Lung (tissue), 12 donors: Measurements from ENCODE around the gene CHPF. TPM values are rescaled to one million over a fixed set of nuclear protein-coding genes. Genes with fewer than 3 reads are reported as not detected.

Experiments used
- ATAC-seq: fragments of 200-7000 bp; cut with Tn5 transposase; one replicate; pipeline ENCODE4 v1.9.1; 2020; ENCODE audit warnings: moderate number of reproducible peaks; ENCODE audit not compliant: insufficient read depth, low FRiP score
- DNase-seq, 3 donors: peaks; one replicate each; pipeline ENCODE4 v3.0.0-alpha.2; 2013 to 2017
- H3K27ac ChIP-seq, 2 donors: one replicate each; pipeline ENCODE4 v1.5.1; 2013; ENCODE audit warnings: mild to moderate bottlenecking in 2 of 2, moderate library complexity in 2 of 2, control low read depth in 1 of 2, inconsistent platforms in 1 of 2, low read depth in 1 of 2, low read length in 1 of 2
- H3K27me3 ChIP-seq, 3 donors: one replicate each; pipeline ENCODE4 v1.5.1; 2013; ENCODE audit warnings: low read length in 2 of 3; ENCODE audit not compliant: control insufficient read depth in 3 of 3, insufficient read depth in 3 of 3
- H3K36me3 ChIP-seq, 4 donors: one replicate each; pipeline ENCODE4 v1.5.1; 2013; ENCODE audit warnings: low read length in 4 of 4, mild to moderate bottlenecking in 1 of 4, moderate library complexity in 1 of 4; ENCODE audit not compliant: control insufficient read depth in 4 of 4, insufficient read depth in 4 of 4
- H3K4me1 ChIP-seq, 5 donors: one replicate each; pipeline ENCODE4 v1.5.1; 2013; ENCODE audit warnings: low read length in 5 of 5, mild to moderate bottlenecking in 2 of 5, moderate library complexity in 1 of 5; ENCODE audit not compliant: control insufficient read depth in 5 of 5, insufficient read depth in 5 of 5
- H3K4me3 ChIP-seq: one replicate; pipeline ENCODE4 v1.5.1; 2013; ENCODE audit warnings: mild to moderate bottlenecking, control low read depth, moderate library complexity
- H3K9ac ChIP-seq, 2 donors: one replicate each; pipeline ENCODE4 v1.5.1; 2013; ENCODE audit warnings: low read length in 2 of 2, control low read depth in 1 of 2; ENCODE audit not compliant: insufficient read depth in 1 of 2
- H3K9me3 ChIP-seq, 4 donors: one replicate each; pipeline ENCODE4 v1.5.1; 2013; ENCODE audit warnings: low read length in 3 of 4, mild to moderate bottlenecking in 1 of 4, moderate library complexity in 1 of 4; ENCODE audit not compliant: control insufficient read depth in 4 of 4, insufficient read depth in 3 of 4
- CTCF ChIP-seq: IDR thresholded peaks from 2 replicates; pipeline ENCODE4 v1.5.1; 2012; ENCODE audit warnings: mild to moderate bottlenecking; ENCODE audit errors: control extremely low read depth, extremely low read depth
- WGBS, 2 donors: extraction: QIAGEN DNeasy Blood & Tissue Kit; methylation state at CpG; one replicate each; pipeline ENCODE4 v1.1.7; 2013; 5-methylcytosine and 5-hydroxymethylcytosine counted together
- polyA plus RNA-seq, 2 donors: library from polyadenylated mRNA; stranded (reverse); fragments of 200-250 nt; gene quantifications; one replicate each; pipeline ENCODE4 v1.2.1, GENCODE V29; 2013
- total RNA-seq, 2 donors: library from RNA; depleted of rRNA in 1 of 2; stranded (reverse); fragments of >200 nt in 1 of 2; gene quantifications; one replicate each; pipeline ENCODE4 v1.2.1, GENCODE V29; 2014 to 2021
- donor health status: control.
- donor health status: control.
- donor health status: Bipolar disorder and iron deficiency.
- donor health status: healthy.
- donor health status: DM: yes; HTN: yes; CAD: no.

CHPF gene
- total and polyA plus RNA-seq, 4 donors: 42.7 to 89.6 (median 58.1) TPM

GRCh38 chr2:219540784-219541504 is 2.7 kb downstream of the CHPF start:
- DNase-seq: no peak
- no peak for ATAC-seq
- Histone ChIP-seq H3K36me3 (peaks cover 3 to 13% (median 12%) of the 10 kb centered on the region in 4 donors), H3K4me1 (peaks cover 0 to 55% (median 14%) of the 10 kb centered on the region in 5 donors), H3K9ac (no peak overlapping the region), H3K27me3 (no peaks in the 10 kb centered on the region), H3K9me3 (no peaks in the 10 kb centered on the region), H3K27ac (no peak overlapping the region), H3K4me3 (no peak overlapping the region)
- no peak for TF ChIP-seq CTCF
- 91 to 92% methylated on average over 12 of the region's 12 CpGs for WGBS, 2 donors

GRCh38 chr2:219539926-219540678 is 3.5 kb downstream of the CHPF start:
- 95% methylated on average over 46 of the region's 46 CpGs for WGBS, 2 donors
- ATAC-seq (no peak), DNase-seq (no peak)
- no peak for TF ChIP-seq CTCF
- no peaks in the 10 kb centered on the region for H3K27me3 ChIP-seq
- H3K4me3 ChIP-seq: no peak overlapping the region
- H3K9me3 ChIP-seq: no peaks in the 10 kb centered on the region
- H3K4me1 ChIP-seq: peaks cover 0 to 55% (median 14%) of the 10 kb centered on the region in 5 donors
- no peak overlapping the region for H3K9ac ChIP-seq
- H3K36me3 ChIP-seq: peaks cover 3 to 13% (median 12%) of the 10 kb centered on the region in 4 donors
- H3K27ac ChIP-seq: no peak overlapping the region

- DNase-seq (no peak), ATAC-seq (no peak)
- WGBS, 2 donors: 91 to 93% methylated on average over 32 of the region's 32 CpGs
- Histone ChIP-seq H3K4me3 (no peak overlapping the region), H3K27me3 (no peaks in the 10 kb centered on the region), H3K4me1 (peaks cover 0 to 47% (median 8%) of the 10 kb centered on the region in 5 donors), H3K36me3 (peaks cover 3 to 13% (median 12%) of the 10 kb centered on the region in 4 donors), H3K9me3 (no peaks in the 10 kb centered on the region), H3K27ac (no peak overlapping the region), H3K9ac (no peak overlapping the region)
- no peak for TF ChIP-seq CTCF
These were observed 4.4 kb downstream of the CHPF start for GRCh38 chr2:219538956-219539788.
